ENCODE results near the gene GCDH.

Gene GCDH

GRCh38 chr19:12938779-12939601 lies 48.0 kb downstream of the GCDH start:
- DNase-seq (ENCODE audit: insufficient read length, low spot score): no peak
- FAIRE-seq: no peak

DNA sequence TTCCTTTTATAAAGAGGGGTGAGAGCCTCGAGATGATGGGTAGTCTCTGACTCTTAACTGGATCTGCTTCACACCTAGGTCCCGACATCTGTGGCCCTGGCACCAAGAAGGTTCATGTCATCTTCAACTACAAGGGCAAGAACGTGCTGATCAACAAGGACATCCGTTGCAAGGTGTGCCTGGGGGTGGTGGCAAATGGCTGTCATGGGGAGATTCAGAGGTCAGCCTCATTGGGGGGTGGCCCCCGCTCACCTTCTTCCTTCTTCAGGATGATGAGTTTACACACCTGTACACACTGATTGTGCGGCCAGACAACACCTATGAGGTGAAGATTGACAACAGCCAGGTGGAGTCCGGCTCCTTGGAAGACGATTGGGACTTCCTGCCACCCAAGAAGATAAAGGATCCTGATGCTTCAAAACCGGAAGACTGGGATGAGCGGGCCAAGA lies 49.0 kb downstream of the GCDH start:
- no peak for FAIRE-seq
- no peak for DNase-seq (ENCODE audit: insufficient read length, low spot score)

DNA sequence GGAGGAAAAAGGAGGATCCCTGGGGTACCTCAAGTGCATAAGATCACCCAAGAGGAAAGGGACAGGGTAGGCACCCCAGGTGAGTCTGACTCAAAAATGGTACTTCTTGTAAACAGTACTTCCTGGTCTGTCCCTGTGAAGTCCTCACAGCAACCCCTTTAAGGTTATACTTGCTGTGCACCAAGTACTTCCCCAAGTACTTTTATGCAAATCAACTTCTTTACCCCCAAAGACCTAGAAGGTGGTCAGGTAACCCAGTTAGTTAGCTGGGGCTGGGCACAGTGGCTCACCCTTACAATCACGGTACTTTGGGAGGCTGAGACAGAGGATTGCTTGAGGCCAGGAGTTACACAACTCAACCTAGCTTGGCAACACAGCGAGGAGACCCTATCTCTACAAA lies 49.9 kb downstream of the GCDH start:
- no peak for FAIRE-seq

DNA sequence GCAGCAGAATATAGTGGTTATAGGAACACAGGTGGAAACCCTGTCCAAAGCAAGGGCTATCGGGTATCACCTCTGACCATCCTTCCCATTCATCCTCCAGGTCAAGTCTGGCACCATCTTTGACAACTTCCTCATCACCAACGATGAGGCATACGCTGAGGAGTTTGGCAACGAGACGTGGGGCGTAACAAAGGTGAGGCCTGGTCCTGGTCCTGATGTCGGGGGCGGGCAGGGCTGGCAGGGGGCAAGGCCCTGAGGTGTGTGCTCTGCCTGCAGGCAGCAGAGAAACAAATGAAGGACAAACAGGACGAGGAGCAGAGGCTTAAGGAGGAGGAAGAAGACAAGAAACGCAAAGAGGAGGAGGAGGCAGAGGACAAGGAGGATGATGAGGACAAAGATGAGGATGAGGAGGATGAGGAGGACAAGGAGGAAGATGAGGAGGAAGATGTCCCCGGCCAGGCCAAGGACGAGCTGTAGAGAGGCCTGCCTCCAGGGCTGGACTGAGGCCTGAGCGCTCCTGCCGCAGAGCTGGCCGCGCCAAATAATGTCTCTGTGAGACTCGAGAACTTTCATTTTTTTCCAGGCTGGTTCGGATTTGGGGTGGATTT lies 52.6 kb downstream of the GCDH start:
- DNase-seq (ENCODE audit: insufficient read length, low spot score) (no peak), FAIRE-seq (no peak)

More for the DNA sequence above, 49.9 kb downstream of the GCDH start:
- DNase-seq (ENCODE audit: insufficient read length, low spot score): no peak

DNA sequence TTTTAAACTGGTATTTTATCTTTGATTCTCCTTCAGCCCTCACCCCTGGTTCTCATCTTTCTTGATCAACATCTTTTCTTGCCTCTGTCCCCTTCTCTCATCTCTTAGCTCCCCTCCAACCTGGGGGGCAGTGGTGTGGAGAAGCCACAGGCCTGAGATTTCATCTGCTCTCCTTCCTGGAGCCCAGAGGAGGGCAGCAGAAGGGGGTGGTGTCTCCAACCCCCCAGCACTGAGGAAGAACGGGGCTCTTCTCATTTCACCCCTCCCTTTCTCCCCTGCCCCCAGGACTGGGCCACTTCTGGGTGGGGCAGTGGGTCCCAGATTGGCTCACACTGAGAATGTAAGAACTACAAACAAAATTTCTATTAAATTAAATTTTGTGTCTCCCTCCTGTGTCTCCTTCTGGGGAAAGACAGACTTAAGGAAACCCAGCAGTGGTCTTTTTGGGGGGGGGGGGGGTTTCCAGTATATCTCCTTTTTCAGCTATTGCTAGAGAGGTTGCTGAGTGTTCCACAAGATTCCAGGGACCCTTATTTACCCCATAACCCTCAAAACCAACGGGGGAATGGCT lies 53.2 kb downstream of the GCDH start:
- DNase-seq (ENCODE audit: insufficient read length, low spot score) (no peak), FAIRE-seq (no peak)

DNA sequence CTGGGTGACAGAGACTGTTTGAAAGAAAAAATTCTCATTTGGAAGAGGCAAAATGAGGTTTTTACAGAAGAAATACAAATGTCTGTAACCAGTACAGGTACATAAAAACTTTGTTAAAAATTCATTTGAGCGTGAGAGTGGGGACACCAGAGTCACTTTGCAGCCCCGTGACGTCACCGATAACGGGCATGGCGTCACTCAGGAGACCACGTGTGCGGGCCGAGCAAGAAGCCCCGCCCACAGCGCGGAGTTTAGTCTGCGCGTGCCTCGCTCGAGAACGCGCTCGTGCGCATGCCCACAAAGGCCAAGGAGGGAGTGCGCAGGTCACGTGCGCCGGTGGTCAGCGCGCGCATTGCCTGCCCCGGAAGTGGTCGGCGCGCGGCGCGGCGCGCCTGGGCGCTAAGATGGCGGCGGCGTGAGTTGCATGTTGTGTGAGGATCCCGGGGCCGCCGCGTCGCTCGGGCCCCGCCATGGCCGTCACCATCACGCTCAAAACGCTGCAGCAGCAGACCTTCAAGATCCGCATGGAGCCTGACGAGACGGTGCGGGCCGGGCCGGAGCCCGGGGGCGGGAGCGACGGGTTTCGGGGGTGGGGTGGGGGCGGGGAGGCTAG lies 54.6 kb downstream of the GCDH start, which contains the start of gene RAD23A:
Gene RAD23A, plus strand, starts transcription at position 384 of the 613 bp plus-strand sequence. Its CDS starts 87 bp downstream, at position 471.
- FAIRE-seq: peak; percentile 100

DNA sequence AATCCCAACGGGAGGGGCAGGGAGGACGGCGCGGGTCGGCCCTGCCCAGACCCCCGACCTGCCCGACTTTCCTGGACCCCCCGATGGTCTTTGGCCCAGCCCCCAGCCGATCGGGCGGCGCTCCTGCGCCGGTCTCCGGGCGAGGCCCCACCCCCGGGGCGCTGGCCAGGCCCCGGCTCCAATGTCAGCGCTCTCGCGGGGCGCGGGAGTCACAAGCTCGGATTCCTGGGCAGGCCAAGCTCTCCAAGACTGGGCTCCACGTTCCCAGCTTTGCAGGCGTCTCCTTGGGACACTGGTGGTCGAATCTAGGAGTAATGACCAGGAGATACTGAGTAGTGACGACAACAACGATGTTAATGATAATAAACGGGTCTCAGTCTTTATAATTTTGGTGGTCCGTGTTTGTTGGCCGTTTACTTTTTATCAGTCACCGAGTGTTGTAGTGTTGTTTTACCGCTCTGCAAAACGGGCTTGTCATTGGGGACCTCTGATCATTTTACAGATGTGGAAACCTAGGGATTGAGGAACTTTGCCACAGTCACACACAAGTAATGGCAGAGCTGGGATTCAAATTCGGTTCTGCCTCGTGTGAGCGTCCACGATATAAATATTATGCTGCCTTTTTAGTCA lies 55.2 kb downstream of the GCDH start:
- DNase-seq (ENCODE audit: insufficient read length, low spot score) (peak; percentile 70), FAIRE-seq (no peak)

More for the DNA sequence above, 54.6 kb downstream of the GCDH start, which contains the start of gene RAD23A:
- peak; percentile 95 for DNase-seq (ENCODE audit: insufficient read length, low spot score)

- DNase-seq (ENCODE audit: insufficient read length, low spot score): no peak
- FAIRE-seq: no peak
Observed at GRCh38 chr19:12946731-12947496, 56.0 kb downstream of the GCDH start.

- FAIRE-seq: no peak
- DNase-seq (ENCODE audit: insufficient read length, low spot score): no peak
Observed at GRCh38 chr19:12947702-12948611, 57.0 kb downstream of the GCDH start.

GRCh38 chr19:12948612-12949362 lies 57.8 kb downstream of the GCDH start:
- DNase-seq (ENCODE audit: insufficient read length, low spot score) (no peak), FAIRE-seq (no peak)

Measured in HTR-8/SVneo (cell line).